Brain pericyte (primary cell): ENCODE data around the gene KLHL25.
"Not testable (repeated sequence)": the region's sequence is repeated elsewhere in the genome, so short reads cannot be mapped to it uniquely, and the experiment has no call there.

Source experiments
- DNase-seq: peaks from one replicate; pipeline ENCODE4 v3.0.0-alpha.2; 2012; ENCODE audit warnings: low read depth, low spot score

KLHL25 gene

DNA sequence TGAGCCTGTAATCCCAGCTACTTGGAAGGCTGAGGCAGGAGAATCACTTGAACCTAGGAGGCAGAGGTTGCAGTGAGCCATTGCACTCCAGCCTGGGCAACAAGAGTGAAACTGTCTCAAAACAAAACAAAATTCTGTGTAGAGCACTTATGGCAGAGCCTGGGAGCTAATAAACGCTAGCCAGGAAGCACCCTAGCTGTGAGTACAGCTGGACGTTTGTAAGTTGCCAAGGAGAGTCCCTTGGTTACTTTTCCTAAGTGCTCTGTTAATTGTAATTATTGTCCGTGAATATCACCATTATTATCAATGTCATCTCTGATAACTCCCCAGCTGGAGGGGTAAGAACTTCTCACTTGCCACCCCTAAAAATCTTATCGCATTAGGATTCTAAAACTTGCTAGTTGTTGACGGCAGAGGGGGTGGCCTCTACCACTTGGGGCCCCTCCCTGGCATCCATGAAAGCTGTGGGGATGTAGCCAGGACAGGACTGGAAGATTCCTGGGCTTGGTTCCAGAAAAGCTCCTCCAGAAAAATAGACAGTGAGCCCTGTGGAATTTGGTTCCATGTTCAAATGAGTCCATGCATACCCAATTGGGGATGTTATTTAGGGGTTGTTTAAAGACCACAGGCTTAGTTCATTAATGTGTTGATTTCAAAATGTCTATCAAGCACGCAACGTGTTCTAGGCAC, 9.9 kb upstream of the KLHL25 start:
- DNase-seq, result no peak

DNA sequence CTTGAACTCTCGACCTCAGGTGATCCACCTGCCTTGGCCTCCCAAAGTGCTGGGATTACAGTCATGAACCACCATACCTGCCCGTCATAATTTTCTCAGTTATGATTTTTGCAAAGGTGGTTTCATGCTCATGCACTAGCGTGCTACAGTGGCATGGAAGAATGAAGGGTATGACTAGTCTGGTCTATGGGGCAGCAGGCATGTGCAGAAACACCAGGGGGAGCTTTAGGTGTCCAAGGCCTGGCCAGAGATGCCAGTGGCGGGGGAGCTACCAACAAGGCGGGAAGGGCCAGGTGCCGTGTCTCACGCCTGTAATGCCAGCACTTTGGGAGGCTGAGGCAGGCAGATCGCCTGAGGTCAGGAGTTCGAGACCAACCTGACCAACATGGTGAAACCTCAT, 7.9 kb upstream of the KLHL25 start:
- not testable (repeated sequence) for DNase-seq

DNA sequence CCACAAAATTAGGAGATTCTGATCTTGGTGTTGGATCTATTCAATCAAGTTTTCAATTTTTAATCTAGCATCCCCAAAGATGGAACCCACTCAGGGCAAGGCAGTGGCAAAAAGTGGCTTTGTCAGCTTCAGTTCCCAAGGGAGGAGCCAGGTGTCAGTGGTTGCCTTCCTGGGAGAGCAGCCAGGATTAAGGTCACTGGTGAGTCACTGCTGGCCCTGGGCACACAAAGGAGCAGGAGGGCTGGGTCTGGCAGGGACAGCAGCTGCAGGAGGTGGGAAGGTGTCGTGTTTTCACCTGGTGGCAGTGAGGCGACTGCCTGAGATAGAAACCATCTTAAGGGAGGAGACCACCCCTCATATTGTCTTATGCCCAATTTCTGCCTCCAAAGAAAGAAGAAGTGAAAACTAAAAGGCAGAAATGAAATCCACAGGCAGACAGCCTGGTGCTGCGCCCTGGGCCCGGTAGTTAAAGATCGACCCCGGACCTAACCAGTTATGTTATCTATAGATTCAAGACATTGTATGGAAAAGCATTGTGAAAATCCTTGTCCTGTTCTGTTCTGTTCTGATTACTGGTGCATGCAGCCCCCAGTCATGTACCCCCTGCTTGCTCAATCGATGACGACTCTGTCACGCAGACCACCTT, 5.9 kb upstream of the KLHL25 start:
- no peak for DNase-seq

DNA sequence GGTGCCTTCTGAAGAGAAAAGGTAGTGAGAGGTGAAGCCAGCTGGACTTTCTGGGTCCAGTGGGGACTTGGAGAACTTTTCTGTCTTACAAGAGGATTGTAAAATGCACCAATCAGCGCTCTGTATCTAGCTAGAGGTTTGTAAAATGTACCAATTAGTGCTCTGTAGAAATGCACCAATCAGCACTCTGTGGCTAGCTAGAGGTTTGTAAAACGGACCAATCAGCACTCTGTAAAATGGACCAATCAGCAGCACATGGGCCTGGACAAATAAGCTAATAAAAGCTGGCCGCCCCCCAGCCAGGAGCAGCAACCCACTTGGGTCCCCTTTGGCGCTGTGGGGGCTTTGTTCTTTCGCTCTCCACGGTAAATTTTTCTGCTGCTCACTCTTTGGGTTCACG, 1.6 kb upstream of the KLHL25 start:
- DNase-seq, result not testable (repeated sequence)

DNA sequence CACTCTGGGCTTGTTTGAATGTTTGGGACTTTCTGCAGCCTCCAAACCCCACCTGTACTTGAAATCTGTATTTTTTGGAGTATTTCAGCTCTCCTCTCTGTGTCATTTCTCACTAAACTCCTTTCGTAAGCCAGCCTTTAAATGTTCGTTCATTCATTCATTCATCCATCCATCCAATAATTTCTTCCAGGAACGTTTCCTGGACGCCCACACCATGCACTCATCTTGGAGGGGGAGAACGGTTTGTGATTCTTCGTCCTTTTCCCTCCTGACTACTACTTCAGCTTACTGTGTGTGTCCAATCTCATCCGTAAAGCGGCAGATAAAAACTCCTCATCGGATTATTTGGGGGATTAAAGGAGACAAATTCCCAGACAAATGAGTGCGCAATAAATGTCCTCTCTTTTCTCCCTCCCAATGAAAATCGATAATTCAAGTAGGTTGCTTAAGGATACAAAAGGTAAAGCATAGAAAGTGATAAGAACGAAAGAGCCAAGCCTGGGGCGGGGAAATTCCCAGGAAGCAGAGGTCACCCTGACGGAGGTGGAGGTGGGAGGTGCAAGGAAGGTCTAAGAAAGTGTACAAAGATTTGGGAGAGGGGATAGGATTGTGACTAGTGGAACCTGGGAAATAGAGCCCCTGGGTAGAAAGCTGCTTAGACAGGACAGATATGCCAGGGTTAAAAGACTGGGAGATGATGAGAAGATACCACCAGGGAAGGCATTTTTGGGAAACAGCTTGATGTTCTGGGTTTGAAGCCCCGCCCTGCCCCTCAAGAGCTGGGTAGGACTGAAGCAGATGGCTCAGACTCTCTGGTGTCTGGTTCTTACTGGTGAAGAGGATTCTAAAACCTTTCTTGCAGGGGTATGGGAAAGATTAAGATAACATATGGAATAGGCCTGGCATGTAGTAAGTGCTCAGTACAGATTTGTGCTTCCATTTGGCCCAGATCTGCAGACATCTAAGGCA, 896 bp upstream of the KLHL25 start:
- DNase-seq, result no peak

DNA sequence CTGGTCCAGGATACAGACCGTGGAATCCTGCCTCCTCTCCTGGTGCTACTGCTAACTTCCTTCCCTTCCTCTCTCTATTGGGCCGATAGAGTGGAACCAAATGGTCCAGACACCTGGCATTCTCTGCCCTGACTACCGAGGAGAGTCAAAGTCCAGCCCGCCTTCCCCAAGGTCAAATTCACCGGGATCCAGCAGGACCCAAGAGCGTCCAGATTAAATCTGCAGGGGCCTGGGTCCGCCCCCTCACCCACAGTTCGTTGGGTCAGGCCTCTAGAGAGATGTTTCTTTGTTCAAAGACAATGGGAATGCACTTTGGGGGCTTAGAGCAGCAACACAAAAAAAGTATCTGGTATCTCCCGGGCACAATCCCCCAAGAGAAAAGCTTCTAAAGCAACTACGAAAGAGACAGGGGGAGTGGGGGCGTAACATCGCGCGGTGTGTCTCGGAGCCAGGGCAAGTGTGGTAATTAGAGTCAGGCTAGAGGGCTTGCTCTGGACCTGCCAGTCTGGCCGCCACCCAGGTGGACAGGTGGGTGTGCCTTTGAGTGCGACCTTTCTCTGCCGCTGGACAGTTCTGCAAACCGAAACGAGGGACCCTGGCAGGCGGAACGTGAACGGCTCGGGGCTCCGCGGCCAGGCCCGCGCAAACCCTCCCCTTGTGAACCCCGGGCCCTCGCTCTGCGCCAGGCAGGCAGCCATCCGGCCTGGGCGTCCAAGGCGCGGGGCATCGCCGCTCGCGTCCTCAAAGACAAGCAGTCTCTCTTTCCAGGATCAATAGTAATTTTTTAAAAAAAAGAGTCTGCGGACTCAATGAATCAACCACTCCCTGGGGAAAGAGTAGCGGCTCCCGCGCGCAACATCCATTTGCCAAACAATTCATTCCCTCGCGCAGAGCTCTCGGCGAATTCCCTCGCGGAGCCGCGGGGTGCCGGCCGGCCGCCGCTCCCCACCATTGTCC, 806 bp downstream of the KLHL25 start:
- no peak for DNase-seq

DNA sequence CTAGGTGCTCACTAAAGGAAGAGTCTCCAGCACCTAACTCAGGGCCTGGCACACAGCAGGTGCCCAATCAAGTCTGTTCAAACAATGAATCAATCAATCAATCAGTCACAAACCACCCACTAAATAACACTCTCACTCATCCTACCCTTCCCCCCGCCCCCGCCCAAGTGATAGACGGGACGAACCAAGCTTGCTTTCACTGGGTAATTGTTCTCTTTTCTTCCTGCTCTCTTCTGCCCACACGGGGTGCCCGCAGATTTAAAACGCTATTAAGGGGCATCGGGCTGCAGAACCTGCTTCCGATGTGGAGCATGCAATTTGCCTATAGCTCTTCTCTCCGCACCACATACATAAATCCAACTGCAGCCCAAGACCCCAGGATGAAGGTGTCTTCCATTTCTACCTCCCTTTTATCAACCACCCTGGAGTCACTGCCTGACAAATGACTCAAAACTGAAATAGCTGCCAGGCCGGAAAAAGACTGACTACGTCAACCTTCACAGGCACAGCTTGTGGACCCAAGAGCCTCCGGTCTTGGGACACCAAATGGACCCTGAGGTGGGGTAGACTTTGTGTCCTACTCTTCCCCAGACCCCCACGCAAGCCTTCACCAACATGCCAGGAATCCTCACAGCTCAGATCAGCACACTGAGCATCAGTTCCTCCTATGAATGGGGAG, 1.7 kb downstream of the KLHL25 start:
- DNase-seq, result no peak

DNA sequence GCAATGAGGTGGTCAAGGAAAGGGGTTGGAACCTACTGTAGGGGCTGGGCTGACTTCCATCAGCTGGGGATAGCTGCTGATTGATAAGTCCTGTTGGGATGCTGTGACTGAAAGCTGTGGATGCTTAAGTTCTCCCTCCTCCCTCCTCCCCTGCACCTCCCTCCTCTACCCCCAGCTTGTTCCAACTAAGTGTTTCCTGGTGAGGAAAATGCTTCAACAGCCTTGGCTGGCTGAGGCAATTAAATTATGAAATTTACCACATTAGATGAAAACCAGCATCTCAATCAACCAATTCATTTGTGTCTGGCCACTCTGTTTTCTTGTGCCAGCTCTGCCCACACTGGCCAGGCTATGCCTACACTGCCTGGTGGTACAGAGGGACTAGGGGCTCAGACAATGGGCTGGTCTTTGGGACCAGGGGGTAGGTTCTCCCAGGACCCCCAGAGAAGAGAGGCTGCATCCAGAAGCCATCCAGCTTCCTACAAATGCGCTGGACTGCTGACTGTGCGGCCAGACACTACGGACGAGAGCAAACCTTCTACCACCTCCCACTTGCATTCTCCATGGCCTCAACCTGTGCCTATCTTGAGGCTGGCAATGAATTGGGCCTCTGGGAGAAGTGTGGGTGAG, 2.5 kb downstream of the KLHL25 start:
- DNase-seq, result no peak

DNA sequence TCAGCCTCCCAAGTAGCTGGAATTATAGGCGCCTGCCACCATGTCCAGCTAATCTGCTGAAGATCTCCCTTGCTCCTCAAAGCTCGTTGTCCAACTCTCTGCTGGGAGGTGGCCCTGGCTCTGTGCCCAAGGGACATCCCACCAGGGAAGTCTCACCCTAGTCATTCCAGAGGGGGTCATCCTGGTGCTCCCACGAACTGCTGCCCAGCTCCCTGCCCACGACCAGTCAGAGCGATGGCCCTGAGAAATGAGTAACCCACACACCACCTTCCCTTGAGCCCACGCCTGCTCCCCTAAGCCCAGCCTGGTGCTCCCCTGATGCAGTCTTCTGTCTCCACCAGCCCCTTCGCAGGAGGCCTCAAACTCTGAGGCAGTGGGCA, 5.2 kb downstream of the KLHL25 start:
- no peak for DNase-seq

DNA sequence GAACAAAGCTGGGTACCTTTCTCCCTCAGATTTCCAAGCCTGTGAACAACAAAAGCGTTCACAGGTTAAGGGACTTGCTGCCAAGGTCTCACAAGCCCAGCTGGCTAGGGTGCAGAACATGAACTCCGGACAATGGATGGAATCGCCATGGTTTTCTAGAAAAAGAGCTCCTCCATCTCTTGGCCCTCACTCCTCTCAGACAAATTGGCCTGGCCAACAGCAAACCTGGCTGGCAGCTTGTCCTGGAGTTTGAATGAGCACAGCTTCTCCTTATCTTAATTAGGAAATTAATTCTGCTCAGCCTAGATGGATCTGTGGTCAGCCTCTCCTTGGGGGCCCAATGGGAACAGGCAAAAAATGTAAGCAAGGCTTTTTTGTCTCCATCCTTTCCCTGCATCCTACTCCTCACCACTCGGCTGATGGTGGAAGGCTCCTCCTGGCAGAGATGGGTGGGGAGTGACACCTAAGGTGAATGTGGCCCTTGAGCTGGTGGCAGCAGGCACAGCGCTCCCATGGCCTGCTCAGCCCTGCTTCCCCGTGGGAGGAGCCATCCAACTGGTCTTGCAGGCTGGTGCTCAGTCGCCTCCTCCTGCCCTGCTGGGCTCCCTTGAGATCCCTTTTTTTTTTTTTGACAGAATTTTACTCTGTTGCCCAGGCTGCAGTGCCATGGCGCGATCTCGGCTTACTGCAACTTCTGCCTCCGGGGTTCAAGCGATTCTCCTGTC, 5.8 kb downstream of the KLHL25 start:
- no peak for DNase-seq

DNA sequence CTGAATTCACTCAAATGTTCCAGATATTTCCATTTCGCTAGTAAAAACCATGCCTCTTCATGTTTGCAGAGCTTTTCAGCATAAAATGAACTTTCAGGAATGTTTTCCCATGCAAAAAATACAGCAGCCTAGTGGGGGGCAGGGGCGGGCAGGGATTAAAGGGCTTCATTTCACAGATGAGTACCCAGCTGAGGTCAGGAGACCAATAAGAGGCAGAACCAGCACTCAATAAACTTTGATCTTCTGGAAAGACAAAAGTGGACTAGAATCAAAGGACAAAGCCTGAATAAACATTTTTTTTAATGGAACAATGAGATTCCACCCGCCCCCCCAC, 8.0 kb downstream of the KLHL25 start:
- DNase-seq, result no peak

DNA sequence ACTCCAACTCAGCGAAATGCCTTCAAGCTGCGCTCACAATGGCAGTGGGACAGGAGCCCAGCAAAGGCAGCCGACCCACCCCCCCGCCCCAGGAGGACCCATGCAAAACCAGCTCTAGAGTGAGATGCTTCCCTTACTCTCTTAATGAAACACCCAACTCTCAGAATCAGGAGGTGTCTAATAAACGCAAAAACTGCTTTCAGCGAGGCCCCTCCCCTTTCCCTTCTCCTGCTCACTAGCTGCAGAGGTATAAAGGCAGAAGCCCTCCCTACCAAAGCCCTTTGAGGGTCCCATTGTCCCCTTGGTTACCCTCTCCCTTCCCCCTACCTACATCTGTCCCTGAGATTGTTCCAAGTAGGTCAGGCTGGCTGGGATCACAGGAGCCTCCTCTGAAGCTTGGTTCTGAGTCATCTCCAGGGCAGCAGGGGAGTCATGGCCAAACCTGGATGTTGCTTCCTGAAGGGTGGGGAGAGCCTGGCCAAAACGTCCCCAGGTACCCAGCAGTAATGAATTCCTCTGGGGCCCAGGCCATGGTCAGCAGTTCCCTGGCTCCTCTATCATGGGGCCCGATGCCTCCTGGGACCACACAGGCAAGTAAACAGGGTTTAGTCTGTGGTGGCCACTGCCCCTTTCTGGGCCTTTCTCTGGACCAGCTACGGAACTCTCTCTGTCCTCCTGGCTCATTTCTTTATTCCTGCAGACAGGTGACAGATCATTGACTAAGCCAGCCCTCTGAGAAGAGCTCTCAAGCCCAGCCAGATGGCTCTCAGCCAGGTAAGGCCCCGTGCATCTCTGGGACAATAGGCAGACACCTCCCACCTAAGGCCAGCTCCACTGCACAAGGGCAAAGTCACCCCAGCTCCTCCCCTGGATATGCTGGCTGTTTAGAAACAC, 8.6 kb downstream of the KLHL25 start:
- DNase-seq, result no peak

DNA sequence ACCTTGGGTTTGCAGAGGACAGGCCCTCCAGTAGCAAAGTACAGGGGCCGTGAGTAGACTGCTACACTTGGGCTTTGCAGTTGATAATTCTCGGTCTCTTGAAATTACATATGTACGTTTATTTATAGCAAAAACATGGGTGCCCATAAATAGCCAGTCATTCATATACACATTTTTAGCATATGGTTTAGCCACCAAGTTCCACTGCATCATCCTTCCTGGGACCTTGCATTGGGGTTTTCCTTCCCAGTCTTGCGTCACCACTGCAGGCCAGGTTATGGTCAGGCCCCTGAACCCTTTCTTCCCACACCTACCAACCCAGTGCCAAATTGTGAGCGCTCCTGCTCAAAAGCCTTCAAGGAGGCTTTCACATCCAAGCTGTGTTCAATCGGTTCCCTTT, 12.7 kb downstream of the KLHL25 start:
- no peak for DNase-seq

DNA sequence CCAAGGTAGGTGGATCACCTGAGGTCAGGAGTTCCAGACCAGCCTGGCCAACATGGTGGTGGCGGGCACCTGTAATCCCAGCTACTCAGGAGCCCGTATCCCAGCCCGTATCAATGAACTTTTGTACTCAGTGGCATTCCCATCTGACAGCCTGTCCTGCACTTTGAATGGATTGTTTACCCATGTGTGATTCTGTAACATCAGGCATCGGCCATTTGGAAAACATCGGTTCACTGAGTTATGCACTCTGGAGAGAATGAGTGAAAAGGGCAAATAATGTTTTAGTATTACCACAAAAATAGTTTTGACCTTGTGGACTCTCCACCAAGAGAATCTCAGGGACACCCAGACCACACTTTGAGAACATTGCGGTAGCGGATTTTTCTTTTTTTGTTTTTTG, 13.6 kb downstream of the KLHL25 start:
- no peak for DNase-seq

DNA sequence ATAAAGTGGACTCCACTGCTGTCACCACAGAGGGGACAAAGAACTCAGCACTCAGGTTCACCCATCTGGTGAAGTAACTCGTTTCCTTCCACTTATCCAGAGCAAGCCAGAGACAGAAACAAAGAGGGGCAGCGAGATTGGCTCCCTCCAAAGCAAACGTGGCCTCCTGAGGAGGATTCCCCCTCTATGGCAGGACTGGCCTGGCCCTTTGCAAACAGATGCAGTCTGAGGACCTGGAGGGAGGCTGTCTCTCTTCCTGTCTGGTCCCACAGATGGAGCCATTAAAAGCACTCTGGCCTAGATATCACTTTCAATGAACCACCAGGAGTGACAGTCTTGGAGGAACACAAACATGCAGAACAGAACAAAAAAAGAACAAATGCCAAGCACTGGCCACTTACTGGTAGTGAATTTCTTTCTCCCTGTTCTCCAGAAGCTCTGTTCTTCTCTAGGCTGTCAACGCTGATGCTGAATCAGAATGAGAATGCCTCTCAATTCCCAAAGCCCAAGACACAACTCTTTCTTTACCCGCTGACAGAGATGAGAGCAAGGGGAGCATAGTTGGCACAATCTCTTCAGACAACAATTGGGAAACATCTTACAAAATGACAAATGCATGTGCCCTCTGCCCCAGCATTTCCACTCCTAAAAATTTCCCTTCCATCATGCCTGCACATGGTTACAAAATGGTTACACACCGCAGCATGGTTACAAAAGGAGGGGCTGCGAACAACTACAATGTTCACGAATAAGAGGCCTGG, 14.3 kb downstream of the KLHL25 start:
- DNase-seq, result no peak

DNA sequence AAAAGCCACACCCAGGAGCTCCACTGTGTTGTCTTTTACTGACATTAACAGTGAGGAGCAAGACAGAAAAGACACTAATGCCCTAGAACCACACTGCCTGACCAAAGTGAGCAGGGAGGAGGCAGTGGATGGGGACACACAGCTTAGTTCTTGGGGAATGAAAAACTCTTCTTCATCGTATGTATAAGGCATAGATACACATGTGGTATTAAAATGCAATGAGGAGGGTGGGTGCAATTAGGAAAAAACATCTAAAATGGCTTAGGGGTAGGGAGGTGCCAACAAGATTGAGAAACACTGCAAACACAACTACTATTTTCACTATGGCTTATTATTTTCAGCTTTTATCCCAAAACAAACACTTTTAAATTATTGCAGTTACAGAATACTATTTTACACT, 15.5 kb downstream of the KLHL25 start:
- DNase-seq, result no peak

DNA sequence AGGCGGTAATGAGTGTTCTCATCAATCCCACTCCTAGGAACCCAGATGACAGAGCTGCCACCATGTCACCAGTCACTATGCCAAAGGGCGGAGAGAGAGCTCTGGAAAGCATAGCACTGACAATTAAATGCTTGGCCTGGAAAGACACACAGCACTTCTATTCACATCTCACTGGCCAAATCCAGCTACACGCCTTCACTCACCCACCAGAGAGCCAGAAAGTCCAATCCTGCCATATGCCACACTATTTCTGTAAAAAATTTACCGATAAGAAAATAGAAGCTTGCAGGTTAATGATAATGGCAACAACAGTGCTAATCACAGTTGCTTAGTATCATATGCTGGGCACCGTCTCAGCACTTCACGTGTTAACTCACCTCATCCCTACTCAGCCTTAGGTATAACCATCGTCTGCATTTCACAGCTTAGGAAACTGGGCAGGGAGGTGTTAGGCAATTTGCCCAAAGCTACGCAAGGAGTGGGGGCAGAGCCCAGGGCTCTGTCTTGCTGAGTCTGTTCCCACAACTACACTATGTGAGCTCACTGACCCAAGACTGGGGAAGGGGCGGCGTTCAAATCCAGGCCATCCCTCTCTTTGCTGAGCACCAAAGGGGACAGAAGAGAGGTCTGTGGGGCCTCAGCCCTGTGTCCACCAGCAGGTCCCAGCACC, 16.5 kb downstream of the KLHL25 start:
- DNase-seq, result no peak
